DMS114 treated with DMSO at 0.1 percent for 48 hours (cell line): ENCODE measurements around the gene SNX20.

Source experiments
- DNase-seq: peaks from one replicate; lab custom pipeline; 2025; ENCODE audit not compliant: unreplicated experiment; lab: John Stamatoyannopoulos, UW

The SNX20 gene

DNA sequence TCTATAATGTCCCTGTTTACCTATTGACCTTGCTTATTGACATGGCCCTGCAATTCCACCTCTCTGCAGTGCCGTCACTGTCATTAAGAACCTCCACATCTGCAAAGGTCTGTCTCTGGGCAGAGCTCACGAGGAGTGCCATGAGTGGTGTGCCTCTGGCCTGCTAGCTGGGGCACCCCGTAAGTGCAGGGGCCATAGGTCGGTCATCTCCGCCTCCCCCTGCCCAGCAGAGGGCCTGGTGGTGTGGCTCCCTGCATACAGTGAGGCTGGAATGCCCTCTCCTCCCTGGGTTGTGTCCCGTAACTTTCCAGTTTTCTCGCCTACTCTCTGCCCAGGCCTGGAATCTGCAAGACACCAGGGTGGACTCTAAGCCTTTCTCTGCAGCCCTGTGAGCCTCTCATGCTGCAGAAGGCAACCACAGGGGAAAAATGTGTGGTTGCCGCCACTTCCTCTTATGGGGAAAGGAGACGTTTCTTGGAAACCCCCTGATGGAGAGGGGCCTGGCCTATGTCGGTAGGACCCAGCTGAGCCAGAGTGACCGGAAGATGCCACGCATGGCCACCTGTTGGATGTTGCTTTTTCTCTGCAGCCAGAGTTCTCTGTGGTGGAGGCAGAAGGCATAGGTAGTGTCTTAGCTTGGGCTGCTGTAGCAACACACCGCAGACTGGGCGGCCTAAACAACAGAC is 2.7 kb upstream of the SNX20 start:
- DNase-seq: no peak

- no peak for DNase-seq
Observed at GRCh38 chr16:50680556-50680893, 587 bp downstream of the SNX20 start.

GRCh38 chr16:50679676-50680555 is 1.2 kb downstream of the SNX20 start:
- DNase-seq: no peak

DNA sequence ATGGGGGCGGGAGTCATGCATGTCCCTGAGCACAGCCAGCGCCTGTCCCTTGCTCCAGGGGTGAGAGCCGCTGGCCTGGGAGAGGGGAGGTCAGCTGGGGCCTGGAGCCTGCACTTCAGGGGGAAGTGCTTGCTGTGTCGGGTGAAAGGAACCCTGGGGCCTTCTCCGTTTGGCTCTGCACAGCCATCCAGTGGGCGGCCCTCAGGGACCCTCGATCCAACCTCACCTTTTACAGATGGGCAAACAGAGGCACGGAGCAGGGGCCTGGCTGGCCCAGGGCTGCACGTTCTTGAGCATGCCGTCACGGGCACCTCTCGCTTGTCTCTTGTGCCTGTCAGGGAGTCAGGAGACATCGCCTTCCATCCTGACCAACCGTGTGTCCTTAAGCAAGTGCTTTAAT is 1.8 kb downstream of the SNX20 start:
- no peak for DNase-seq

- DNase-seq: no peak
Observed at GRCh38 chr16:50678531-50678930, 2.6 kb downstream of the SNX20 start.

DNA sequence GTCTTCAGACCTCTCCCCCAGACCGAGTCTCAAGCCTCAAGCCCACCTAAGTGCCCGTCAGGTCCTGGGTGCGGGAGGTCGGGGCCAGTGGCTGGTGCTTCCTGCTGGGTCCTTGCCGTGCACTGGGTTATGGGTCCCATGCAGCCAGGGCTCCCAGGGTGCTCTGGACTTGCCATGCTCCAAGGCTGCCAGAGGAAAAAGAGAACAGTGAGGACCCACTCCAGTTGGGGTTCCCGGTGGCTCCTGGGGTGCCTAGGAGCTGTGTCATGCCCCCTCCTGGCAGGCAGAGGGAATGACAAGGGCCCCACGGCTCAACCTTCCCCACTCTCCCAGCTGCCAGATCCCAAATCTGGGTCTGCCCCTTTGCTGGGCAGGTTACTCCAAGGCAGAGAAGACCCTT is 3.8 kb downstream of the SNX20 start:
- no peak for DNase-seq

DNA sequence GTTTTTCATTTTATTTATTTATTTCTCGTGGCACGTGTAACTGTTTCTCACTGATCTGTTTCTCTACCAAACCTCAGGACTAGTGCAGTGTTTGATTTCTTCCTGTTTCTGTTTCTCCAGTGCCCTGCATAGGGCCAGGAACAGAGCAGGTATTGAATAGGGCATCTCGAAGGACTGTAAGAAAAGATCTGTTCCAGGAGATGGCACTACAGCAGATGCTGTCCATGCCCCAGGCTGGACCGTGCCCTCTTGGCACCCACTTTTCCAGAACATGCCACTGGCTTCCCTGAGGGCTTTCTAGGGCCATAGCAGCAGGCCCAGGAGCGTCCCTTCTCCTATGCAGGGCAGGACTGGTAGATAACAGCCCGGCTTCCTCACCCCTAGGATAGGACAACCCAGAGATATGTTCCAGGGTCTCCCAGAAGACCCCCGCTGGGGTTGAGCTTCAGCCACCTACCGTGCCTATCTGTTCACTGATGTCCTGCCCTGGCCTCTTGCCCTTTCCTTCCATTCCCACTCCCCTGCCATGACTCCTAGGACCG is 4.4 kb downstream of the SNX20 start:
- no peak for DNase-seq

- no peak for DNase-seq
Observed at GRCh38 chr16:50675686-50676610, 5.2 kb downstream of the SNX20 start.

- DNase-seq: no peak
Observed at GRCh38 chr16:50674831-50675230, 6.3 kb downstream of the SNX20 start.

GRCh38 chr16:50673496-50674275 is 7.4 kb downstream of the SNX20 start:
- DNase-seq: no peak

GRCh38 chr16:50671644-50672260 is 9.4 kb downstream of the SNX20 start:
- DNase-seq: no peak

DNA sequence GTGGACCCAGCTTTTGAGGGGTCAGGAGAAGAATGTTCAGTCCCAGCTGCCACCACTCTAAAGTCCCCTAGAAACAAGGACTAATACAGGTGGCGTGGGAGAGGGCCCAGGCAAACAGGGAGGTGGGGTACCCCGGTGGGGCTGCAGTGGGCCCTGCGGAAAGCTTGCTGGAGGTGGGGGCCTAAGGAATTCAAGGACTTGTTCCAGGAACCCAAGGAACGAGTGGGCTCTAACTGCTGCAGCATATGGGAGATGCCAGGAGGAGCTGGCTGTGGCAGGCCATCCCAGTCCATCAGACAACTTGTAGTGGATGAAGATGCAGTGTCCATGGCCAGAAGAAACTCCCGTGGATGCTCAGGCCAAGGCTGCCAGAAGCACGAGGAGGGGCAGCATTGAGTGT is 10.6 kb downstream of the SNX20 start:
- DNase-seq: no peak

DNA sequence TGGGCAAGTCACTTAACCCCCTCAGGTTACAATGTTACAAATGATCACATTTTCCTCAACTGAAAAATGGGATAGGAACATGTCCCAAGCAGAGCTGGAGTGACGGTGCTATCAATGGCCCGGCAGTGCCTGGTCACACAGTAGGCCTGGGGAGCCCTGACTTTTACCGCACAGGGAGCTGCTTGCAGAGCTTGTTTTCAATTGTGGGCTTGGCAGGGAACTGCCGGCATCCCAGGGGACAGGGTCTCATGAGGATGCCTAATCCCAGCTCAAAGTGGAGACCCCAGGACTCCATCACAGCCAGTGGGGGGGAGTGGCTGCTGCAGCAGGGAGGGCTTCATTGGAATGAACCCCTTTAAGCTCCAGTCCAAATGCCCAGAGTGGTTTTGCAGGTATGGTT is 11.4 kb downstream of the SNX20 start:
- no peak for DNase-seq

DNA sequence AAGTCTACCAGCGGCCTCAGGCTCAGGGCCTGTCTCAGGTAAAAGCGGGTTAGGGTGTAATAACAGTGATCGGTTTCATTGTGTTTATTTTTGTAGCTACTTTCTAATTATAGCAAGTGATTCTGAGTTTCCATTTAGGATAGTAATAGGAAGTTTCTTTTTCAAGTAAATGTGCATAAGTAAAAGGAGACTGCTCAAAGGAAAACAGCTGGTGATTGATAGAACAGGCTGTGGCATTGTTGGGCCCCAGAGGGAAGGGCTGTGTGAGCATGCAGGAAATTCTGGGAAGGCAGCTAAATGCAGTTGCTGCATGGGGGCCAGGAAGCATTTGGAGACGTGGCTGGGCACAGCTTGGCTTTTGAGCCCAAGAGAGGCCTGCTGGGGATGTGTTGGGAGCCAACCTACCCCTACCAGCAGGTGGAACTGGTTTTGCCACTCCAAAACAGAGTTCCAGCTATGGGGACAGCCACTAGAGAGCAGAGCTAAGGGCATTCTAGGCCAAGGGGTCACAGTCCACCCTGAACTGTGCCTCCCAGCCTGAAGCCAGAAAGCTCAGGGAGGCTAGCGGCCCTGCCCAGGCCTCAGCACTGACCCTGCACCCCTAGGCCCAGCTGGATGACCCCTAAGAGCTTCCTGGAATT is 12.6 kb downstream of the SNX20 start:
- no peak for DNase-seq

- no peak for DNase-seq
Observed at GRCh38 chr16:50667497-50668367, 13.4 kb downstream of the SNX20 start.

- no peak for DNase-seq
Observed at GRCh38 chr16:50666658-50667496, 14.2 kb downstream of the SNX20 start.

DNA sequence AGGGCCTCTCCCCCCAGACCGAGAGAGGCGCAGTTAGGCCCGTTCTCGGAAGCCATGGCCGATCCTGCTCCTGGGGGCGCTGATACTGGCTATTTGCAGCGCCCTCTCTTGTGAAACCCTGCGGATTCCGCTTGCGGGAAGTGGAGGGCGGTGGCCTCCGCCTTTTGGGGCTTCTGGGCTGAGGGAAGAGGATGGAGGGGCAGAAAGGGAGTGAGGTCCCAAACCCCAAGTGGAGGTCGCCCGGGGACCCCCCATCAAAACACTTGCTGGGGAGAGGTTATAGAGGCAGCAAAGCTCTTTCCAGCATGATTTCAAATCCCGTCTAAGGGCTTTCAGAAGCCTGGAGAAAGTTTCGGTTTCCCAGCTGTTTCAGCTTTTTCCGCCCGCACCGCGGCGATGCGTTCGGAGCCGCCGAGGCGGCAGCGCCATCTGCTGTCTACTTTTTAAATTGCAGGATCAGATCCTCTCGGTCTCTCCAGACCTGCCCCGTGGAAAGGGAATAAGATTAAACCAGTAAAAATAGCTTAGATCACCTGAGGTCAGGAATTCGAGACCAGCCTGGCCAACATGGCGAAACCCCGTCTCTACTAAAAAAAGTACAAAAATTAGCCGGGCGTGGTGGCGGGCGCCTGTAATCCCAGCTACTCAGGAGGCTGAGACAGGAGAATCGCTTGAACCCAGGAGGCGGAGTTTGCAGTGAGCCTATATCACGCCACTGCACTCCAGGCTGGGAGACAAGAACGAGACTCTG is 15.8 kb downstream of the SNX20 start:
- DNase-seq: peak; percentile 32
